ENCODE data around the gene UVRAG.
"Not testable (repeated sequence)": the region's sequence is repeated elsewhere in the genome, so short reads cannot be mapped to it uniquely, and the experiment has no call there.

Gene UVRAG

DNA sequence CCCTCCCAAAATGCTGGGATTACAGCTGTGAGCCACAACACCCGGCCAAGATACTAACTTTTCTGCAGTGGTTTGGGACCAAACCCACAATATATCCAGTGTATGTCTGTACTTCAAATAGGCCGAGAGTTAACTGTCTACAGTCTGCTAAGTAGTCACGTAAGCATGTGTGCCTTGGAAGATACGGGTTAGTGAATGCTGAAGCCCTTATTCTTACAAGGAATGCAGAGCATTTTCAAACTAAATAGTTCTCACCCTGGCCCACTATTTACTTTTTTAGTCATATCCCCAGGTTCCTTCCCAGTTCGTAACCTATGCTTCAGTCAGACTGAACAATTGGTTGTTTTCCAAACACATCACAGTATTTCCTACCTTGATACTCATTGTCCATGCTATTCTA lies 215.3 kb downstream of the UVRAG start:
- Mint-ChIP-seq H3K4me1 (no peaks in the 10 kb centered on the region), H3K36me3 (peaks cover 1% of the 10 kb centered on the region), H3K9me3 (no peaks in the 10 kb centered on the region), H3K27ac (no peak overlapping the region), H3K4me3 (no peak overlapping the region), H3K27me3 (no peaks in the 10 kb centered on the region)
- CTCF ChIA-PET: no interaction called here
- no peak for DNase-seq

DNA sequence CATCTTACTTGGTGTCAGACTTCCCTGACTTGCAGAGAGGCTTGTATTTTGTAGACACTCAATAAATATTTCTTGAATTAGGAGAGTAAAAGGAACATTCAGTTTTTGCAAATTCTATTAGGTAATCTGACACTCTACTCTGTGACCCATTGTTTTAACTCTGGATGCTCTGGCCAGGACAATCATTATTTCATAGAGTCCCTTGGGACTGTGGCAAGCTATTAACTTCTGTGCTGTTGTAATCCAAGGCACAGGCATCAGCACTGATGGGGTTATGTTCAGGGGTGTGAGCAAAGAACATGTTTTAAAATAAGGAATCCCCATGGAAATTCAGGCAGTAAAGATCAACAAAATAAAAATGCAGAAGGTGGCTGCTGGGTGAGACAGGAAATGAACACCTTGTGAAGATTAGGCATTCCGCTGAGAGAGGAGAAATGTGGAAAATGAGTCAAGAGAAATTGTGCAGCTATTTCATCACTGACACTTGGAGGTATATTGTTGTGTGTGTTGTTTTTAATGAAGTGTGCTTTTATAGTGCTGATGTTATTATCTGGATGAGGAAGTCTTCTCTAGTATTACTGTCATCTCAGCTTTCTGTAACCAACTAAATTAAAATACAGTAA lies 216.1 kb downstream of the UVRAG start:
- H3K36me3 Mint-ChIP-seq: peaks cover 1% of the 10 kb centered on the region
- CTCF ChIA-PET: no interaction called here
- H3K27me3 Mint-ChIP-seq: no peaks in the 10 kb centered on the region
- no peak for DNase-seq
- no peaks in the 10 kb centered on the region for H3K4me1 Mint-ChIP-seq
- H3K27ac Mint-ChIP-seq: no peak overlapping the region
- no peak overlapping the region for H3K4me3 Mint-ChIP-seq
- H3K9me3 Mint-ChIP-seq: no peaks in the 10 kb centered on the region

DNA sequence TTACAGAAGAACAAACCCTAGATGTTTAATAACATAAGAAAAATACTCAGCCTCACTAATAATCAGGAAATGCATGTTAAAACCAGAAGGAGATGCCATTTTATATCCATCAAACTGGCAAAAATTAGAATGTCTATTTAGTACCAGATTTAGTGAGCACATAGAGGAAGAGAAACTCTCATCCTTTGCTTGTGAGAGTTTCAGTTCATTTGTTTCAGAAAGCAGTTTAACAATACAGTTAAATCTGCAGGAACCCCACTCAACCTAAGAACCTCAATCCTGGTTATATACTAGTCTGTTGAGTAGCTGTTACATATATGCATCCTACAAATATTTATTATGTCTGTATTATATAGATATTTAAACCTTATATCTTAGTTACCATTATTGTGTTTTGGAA lies 218.7 kb downstream of the UVRAG start:
- H3K4me3 Mint-ChIP-seq: no peak overlapping the region
- no peaks in the 10 kb centered on the region for H3K4me1 Mint-ChIP-seq
- H3K9me3 Mint-ChIP-seq: no peaks in the 10 kb centered on the region
- no peaks in the 10 kb centered on the region for H3K27me3 Mint-ChIP-seq
- DNase-seq: no peak
- H3K27ac Mint-ChIP-seq: no peak overlapping the region
- CTCF ChIA-PET: interaction anchor here (1.1 kb wide), 1 partner anchor 23 kb away, joined by 3 read pairs; no protein-coding TSS in a partner anchor
- peaks cover 1% of the 10 kb centered on the region for H3K36me3 Mint-ChIP-seq

DNA sequence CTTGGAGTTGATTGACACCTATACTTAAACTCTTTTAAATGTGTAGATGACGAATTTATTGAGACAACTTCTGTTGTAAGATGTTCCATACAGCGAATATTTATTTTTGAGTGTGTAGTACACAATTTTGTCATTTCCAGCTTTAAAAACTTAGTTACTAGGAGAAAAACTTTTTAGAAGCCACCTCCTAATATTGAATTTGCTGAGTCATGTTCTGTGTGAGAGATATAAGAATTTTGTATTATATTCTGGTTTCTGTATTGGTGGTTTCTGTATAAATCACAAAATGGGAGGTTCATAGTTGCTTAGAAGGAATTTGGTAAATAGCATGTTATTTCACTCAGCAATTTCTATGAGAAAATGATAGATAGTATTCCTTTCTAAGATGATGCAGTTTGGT lies 220.0 kb downstream of the UVRAG start:
- CTCF ChIA-PET: no interaction called here
- no peaks in the 10 kb centered on the region for H3K4me1 Mint-ChIP-seq
- no peak for DNase-seq
- H3K27ac Mint-ChIP-seq: no peak overlapping the region
- no peaks in the 10 kb centered on the region for H3K36me3 Mint-ChIP-seq
- no peaks in the 10 kb centered on the region for H3K9me3 Mint-ChIP-seq
- no peak overlapping the region for H3K4me3 Mint-ChIP-seq
- no peaks in the 10 kb centered on the region for H3K27me3 Mint-ChIP-seq

DNA sequence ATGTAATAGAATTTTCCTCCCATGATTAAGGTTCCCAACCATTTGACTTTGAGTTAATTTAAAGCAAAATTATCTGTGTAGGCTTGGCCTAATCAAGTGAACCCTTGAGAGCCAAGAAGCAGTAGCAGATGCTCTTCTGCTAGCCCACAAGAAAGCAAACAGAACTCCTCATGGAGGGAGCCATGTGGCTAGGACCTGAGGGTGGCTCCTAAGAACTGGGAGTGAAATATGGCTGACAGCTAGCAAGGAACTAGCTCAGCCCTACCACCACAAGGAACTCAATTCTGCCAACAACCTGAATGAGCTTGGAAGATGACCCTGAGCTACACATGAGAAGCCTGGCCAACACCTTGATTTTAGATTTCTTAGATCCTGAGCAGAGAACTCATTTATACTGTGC lies 223.6 kb downstream of the UVRAG start:
- Mint-ChIP-seq H3K36me3 (no peaks in the 10 kb centered on the region), H3K9me3 (no peaks in the 10 kb centered on the region), H3K4me3 (no peak overlapping the region), H3K27me3 (no peaks in the 10 kb centered on the region), H3K27ac (no peak overlapping the region), H3K4me1 (no peaks in the 10 kb centered on the region)
- CTCF ChIA-PET: no interaction called here
- no peak for DNase-seq

DNA sequence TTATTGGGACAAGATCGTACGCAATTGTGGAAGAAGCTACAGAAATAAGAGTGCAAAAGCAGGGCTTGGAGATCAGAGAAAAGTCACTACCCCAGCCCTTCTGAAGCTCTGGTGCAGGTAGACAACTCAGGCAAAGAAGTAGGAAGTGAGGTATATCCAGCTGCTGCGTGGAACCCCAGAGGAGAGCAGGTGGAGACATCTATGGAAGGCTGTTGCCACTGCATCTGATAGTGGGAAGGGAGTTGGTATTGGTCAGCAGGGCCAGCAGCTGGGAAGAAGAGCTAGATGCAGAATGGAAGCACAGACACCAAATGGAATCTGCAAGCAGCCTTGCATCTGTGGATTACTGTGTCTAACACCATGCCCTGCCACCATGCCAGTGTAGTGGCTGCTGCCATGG lies 226.2 kb downstream of the UVRAG start:
- Mint-ChIP-seq H3K27ac (no peak overlapping the region), H3K9me3 (no peaks in the 10 kb centered on the region), H3K4me1 (no peaks in the 10 kb centered on the region), H3K36me3 (no peaks in the 10 kb centered on the region), H3K27me3 (no peaks in the 10 kb centered on the region), H3K4me3 (no peak overlapping the region)
- no peak for DNase-seq
- CTCF ChIA-PET: no interaction called here

DNA sequence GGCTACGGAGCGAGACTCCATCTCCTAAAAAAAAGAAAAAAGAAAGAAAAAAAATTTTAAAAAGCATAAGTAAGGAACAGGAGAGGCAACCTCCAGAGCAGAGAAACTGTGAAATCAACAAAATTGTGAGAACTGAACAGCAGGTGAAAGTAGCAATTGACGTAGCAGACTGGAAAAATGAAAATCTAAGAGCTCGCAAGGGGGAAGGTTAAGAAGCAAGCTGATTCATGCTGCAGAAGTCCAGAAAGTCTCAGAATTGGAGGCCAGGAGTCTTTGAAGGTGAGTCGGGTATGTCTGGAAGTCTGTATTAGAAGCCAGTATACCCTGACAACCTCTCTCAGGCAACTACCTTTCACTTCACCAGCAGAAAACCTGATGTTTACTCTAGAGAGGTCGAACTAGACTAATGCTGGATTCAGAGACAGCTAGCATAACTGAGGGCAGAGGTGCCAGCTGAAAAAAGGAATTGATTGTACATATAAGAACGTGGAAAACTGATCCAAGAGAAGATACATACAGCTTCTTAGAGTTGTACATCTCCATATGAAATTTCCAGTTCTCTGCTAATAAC lies 229.8 kb downstream of the UVRAG start:
- H3K4me3 Mint-ChIP-seq: no peak overlapping the region
- no peaks in the 10 kb centered on the region for H3K27me3 Mint-ChIP-seq
- H3K9me3 Mint-ChIP-seq: peaks cover 22% of the 10 kb centered on the region
- peaks cover 14% of the 10 kb centered on the region for H3K36me3 Mint-ChIP-seq
- CTCF ChIA-PET: no interaction called here
- no peak overlapping the region for H3K27ac Mint-ChIP-seq
- DNase-seq: no peak
- H3K4me1 Mint-ChIP-seq: no peaks in the 10 kb centered on the region

DNA sequence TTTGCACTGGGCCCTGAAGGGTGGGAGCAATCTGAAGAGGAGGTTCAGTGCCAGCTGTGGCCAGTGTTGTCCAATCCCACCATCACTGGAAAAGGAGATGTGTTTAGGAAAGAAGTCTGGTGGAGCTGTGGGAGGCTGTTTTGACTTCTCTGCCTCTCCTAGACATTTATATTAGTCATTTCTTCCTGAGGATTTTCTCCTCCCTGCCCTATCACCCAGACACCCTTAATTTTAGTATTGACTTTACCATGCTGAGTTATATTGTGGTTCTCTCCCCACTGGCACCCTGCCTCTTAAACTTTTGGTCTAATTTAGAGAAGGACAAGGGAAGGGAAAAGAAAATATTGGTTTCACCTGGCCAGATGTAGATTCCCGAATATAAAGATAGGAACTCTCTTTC lies 232.2 kb downstream of the UVRAG start:
- Mint-ChIP-seq H3K36me3 (peaks cover 15% of the 10 kb centered on the region), H3K9me3 (peaks cover 26% of the 10 kb centered on the region), H3K27ac (no peak overlapping the region), H3K27me3 (no peaks in the 10 kb centered on the region), H3K4me3 (no peak overlapping the region), H3K4me1 (no peaks in the 10 kb centered on the region)
- CTCF ChIA-PET: no interaction called here
- no peak for DNase-seq

DNA sequence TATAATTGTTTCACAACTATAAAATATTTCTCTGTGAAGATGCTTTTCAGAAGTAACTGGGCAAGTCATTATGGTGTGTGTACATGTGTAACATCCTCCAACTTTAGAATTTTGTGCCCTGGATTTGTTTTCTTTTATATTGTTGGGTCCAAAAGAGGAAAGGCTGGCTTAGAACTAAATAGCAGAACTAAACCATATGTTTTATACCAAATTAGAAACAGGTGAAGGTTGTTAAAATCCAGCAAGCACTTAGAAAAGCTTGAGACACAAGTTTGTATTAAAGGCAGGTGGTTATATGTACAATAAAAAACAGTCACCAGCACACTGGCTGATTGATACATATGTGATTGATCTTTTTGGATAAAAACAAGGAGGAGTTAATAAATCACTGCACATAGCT lies 232.8 kb downstream of the UVRAG start:
- CTCF ChIA-PET: no interaction called here
- no peak overlapping the region for H3K4me3 Mint-ChIP-seq
- H3K27ac Mint-ChIP-seq: no peak overlapping the region
- no peaks in the 10 kb centered on the region for H3K4me1 Mint-ChIP-seq
- H3K27me3 Mint-ChIP-seq: no peaks in the 10 kb centered on the region
- H3K36me3 Mint-ChIP-seq: peaks cover 17% of the 10 kb centered on the region
- no peak for DNase-seq
- H3K9me3 Mint-ChIP-seq: peaks cover 26% of the 10 kb centered on the region

DNA sequence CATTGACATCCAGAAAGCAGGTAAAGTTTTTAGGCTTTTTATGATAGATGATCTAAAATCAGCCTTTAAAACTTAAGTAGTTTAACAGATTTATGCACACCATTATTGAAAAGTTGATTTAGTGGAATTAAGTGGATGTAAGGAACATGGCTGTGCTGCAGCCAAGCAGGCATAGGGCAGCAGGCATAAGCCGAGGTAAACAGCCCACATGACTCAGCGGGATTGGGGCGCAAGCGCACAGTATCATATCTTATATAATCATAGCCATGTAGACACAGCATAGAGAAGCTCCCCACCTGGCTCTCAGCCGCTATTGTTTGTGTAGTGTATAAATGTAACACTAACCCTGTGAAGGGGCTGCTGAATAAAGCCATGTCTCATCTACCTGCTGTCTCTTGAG lies 233.8 kb downstream of the UVRAG start:
- CTCF ChIA-PET: no interaction called here
- Mint-ChIP-seq H3K27me3 (no peaks in the 10 kb centered on the region), H3K9me3 (peaks cover 26% of the 10 kb centered on the region), H3K36me3 (peaks cover 20% of the 10 kb centered on the region), H3K4me1 (no peaks in the 10 kb centered on the region), H3K27ac (peak overlapping the region; percentile 63), H3K4me3 (no peak overlapping the region)
- peak; percentile 23 for DNase-seq

DNA sequence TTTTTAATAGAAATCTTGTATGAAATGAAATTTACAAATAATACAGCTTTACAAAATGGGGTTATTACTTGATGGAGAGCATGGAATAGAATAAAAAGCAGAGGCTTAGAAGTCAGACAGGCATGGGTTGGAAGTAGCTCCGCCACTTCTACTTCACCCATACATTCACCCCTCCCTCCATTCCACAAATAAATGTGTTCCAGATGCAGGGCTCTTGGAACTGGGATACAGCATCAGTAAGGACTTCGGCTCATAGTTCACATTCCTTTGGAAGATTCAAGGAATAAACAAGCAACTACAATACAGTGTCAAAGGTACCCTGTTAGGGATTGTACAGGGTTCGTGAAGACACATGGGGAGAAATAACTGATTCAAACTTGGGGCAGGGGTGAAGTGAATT lies 234.5 kb downstream of the UVRAG start:
- no peaks in the 10 kb centered on the region for H3K4me1 Mint-ChIP-seq
- peaks cover 26% of the 10 kb centered on the region for H3K9me3 Mint-ChIP-seq
- H3K36me3 Mint-ChIP-seq: peaks cover 20% of the 10 kb centered on the region
- CTCF ChIA-PET: no interaction called here
- no peak overlapping the region for H3K4me3 Mint-ChIP-seq
- H3K27me3 Mint-ChIP-seq: no peaks in the 10 kb centered on the region
- DNase-seq: no peak
- no peak overlapping the region for H3K27ac Mint-ChIP-seq

DNA sequence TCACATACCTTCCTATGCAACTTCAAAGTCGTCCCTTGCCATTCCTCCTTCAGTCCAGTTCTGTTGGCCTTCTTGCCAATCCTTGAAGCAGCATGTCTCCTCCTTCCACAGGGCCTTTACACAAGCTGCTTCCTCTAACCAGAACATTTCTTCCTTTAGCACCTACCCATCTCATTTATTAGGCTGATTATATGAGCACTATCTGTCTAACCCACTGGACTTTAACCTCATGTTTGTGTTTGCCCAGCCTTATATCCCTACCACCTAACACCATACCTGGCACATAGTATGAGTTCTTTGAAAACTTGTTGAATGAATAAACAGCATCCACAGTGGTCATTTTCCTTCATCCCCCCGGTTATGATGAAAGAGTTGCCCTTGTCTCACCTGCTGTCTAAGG lies 236.9 kb downstream of the UVRAG start:
- CTCF ChIA-PET: interaction anchor here (1.2 kb wide), 1 partner anchor 38 kb away, joined by 3 read pairs; no protein-coding TSS in a partner anchor

DNA sequence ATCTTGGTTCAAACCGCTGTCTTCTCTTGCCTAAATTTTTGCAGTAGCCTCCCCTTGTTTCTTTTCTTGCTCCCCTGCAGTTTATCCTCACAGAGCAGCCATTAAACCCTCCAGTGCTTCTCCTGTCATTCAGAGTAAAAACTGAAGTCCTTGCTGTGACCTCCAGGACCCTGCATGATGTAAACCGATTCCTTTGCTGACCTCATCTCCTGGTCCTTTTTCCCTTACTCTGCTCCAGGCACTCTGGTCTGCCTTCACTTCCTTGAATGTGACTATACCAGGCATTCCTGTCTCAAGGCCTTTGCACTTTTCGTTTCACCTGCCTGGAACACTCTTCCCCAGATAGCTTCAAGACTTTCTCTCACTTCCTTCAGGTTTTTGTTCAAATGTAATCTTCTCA lies 239.3 kb downstream of the UVRAG start:
- peaks cover 10% of the 10 kb centered on the region for H3K36me3 Mint-ChIP-seq
- H3K4me3 Mint-ChIP-seq: no peak overlapping the region
- no peak for DNase-seq
- no peaks in the 10 kb centered on the region for H3K27me3 Mint-ChIP-seq
- H3K4me1 Mint-ChIP-seq: no peaks in the 10 kb centered on the region
- peaks cover 9% of the 10 kb centered on the region for H3K9me3 Mint-ChIP-seq
- H3K27ac Mint-ChIP-seq: no peak overlapping the region
- CTCF ChIA-PET: interaction anchor here (0.9 kb wide), 1 partner anchor 21 kb away, joined by 3 read pairs; no protein-coding TSS in a partner anchor

More for the DNA sequence above, 236.9 kb downstream of the UVRAG start:
- Mint-ChIP-seq H3K4me3 (no peak overlapping the region), H3K27me3 (no peaks in the 10 kb centered on the region), H3K36me3 (peaks cover 20% of the 10 kb centered on the region), H3K27ac (no peak overlapping the region), H3K9me3 (peaks cover 25% of the 10 kb centered on the region), H3K4me1 (no peaks in the 10 kb centered on the region)
- DNase-seq: no peak

DNA sequence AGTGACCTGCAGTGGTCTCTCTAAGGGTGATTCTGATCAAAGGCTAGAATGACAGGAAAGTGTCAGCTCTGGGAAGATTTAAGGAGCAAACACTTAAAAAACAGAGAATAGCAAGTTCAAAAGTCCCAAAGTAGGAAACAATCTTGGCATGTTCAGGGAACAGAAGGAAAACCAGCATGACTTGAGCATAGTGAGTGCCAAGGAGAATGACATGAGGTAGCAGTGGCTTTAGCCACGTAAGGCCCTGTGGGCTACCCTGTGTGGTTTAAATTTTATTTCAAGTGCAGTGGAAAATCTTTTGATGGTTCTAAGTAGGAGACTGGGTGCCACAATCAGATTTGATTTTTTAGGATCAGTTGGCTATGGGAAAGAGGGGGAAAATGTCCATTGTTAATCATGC lies 241.9 kb downstream of the UVRAG start:
- Mint-ChIP-seq H3K4me1 (no peaks in the 10 kb centered on the region), H3K36me3 (peaks cover 7% of the 10 kb centered on the region), H3K9me3 (peaks cover 4% of the 10 kb centered on the region), H3K27ac (no peak overlapping the region), H3K27me3 (no peaks in the 10 kb centered on the region), H3K4me3 (no peak overlapping the region)
- DNase-seq: no peak
- CTCF ChIA-PET: no interaction called here

DNA sequence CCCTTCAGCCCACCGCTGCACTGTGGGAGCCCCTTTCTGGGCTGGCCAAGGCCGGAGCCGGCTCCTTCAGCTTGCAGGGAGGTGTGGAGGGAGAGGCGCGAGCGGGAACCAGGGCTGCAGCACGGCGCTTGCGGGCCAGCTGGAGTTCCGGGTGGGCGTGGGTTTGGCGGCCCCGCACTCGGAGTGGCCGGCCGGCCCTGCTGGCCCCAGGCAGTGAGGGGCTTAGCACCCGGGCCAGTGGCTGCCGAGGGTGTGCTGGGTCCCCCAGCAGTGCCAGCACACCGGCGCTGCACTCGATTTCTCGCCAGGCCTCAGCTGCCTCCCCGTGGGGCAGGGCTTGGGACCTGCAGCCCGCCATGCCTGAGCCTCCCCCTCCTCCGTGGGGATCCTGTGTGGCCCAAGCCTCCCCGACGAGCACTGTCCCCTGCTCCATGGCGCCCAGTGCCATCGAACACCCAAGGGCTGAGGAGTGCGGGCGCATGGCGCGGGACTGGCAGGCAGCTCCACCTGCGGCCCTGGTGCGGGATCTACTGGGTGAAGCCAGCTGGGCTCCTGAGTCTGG lies 245.5 kb downstream of the UVRAG start:
- H3K36me3 Mint-ChIP-seq, H3K27ac Mint-ChIP-seq, H3K27me3 Mint-ChIP-seq, H3K4me3 Mint-ChIP-seq, CTCF ChIA-PET, DNase-seq, H3K9me3 Mint-ChIP-seq, H3K4me1 Mint-ChIP-seq: not testable (repeated sequence)
